GM19240 (cell line): ENCODE data around the gene GPR143.
"Not testable (repeated sequence)": the region's sequence is repeated elsewhere in the genome, so short reads cannot be mapped to it uniquely, and the experiment has no call there.

Experiments
- DNase-seq: peaks from one replicate; pipeline ENCODE4 v3.0.0; 2011; ENCODE audit warnings: low spot score; ENCODE audit not compliant: insufficient read length

Gene GPR143

DNA sequence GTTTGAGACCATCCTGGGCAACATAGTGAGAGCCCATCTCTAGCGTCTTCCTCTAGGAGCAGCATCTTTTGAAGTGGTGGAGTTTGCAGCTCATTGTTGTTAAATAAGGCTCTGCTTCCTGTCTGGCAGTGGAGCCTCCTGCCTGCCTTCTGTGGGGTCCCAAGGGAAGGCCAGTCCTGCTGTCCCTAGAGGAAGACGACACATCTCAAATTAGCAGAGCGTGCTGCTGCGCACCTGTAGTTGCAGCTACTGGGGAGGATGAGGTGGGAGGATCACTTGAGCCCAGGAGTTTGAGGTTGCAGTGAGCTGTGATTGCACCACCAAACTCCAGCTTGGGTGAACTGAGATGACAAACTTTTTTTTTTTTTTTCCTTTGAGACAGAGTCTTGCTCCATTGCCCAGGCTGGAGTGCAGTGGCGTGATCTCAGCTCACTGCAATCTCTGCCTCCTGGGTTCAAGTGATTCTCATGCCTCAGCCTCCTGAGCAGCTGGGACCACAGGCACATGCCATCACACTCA, 2.7 kb upstream of the GPR143 start:
- DNase-seq = not testable (repeated sequence)

DNA sequence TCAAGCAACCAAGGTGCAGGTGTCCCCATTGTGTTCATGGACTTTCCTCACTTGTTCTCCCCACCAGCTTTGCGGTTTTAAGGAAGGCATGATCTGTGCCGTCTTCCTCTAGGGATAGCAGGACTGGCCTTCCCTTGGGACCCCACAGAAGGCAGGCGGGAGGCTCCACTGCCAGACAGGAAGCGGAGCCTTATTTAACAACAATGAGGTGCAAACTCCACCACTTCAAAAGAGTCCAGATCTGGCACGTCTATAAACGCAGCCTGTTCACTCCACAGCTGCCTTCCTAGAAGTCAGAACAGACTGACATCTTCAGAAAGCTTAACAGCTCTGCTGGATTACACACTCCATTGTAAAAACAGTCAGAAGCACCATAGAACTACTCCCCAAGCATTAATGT, 1.7 kb upstream of the GPR143 start:
- DNase-seq = no peak

DNA sequence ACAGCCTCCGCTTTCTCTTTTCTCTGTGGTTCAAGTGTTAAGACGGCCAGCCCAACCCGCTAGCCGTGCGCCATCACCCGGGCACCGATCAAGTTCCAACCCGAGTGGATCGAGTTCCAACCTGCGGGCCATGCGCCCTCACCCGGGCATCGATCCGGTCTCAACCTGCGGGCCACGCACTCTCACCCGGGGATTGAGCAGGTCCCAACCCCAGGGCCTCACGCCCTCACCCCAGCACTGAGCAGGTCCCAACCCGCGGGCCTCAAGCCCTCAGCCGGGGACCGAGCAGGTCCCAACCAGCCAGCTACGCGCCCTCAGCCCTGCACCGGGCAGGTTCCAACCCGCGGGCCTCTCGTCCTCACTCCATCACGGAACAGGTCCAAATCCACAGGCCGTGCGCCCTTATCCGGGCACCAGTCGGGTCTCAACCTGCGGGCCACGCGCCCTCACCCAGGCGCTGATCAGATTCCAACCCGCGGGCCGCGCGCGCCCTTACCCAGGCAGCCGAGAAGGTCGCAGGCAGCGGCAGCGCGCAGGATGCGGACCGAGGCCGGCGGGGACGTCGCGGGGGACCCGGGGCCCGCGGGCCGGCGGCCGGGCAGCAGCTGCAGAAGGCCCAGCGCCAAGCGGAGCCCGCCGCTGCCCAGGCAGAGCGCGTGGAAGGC, 443 bp downstream of the GPR143 start:
- DNase-seq = no peak

DNA sequence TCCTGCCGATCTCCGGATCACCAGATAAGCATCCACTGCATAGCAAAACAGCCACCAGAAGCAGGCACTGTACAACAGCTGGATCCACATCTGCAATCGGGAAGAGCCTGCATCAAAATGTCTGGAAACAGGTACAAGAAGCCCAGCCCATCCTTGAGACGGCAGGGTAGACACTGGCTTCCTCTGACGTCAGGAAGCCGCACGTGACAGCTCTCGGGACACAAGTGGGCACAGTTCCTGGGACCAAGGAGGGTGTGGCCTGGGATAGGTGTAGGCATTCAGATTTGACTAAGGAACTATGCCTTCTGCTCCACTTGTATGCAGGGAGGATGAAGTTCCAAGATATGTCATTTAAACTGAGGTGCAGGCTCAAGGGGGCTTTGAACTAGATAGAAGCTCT, 6.3 kb downstream of the GPR143 start:
- DNase-seq = no peak

DNA sequence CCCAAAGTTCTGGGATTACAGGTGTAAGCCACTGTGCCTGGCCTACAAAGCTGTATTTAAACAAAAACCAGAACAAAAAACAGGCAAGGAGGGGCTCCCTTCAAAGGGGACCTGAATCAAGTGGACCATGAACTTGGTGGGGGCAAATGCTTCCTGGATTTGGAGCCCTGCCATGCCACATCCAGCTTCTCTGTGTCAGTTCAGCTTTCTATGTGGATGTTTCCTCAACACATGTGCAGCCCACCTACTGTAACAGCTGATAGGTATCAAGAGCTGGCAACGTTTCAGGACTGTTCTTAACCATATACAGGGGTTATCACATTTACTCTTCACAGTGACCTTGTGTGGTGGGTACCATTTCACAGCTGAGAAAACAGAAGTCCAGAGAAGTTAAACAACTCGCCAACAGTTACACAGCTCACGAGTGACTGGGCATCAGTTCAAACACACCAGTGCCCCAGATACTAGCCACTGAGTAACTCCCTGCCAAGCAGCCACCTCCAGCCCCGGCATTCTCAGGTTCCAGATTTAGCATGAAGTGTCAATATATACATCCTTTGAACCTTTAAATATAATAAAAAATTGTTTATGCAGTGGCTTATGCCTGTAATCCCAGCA, 7.5 kb downstream of the GPR143 start:
- DNase-seq = no peak

DNA sequence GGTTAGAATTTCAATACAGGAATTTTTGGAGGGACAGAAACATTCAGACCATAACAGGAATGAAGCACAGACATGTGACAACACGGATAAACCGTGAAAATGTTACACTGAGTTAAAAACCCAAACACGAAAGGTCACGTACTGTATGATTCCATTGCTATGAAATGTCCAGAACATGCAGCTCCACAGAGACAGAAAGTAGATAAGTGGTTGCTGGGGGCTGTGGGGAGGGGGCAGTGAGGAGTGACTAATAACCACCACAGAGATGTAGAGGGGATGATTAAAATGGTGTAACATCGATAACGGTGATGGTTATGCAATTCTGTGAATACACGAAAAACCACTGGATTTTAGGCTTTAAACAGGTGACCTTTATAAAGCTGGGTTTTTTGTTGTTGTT, 8.3 kb downstream of the GPR143 start:
- no peak for DNase-seq

DNA sequence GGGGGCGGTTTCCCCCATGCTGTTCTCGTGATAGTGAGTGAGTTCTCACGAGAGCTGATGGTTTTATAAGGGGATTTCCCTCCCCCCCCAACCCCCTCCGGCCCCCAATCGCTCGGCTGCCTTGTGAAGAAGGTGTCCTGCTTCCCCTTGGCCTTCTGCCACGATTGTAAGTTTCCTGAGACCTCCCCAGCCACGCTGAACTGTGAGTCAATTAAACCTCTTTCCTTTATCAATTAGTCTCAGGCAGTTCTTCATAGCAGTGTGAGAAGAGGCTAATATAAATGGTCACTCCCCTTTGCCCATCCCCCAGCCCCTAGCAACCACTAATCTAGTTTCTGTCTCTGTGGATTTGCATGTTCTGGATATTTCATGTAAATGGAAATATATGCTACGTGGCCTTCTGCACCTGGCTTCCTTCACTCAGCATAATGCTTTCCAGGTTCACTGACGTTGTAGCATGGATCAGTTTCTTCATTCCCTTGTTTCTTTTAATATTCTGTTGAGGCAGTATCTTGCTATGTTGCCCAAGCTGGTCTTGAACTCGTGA, 16.4 kb downstream of the GPR143 start:
- DNase-seq = no peak

DNA sequence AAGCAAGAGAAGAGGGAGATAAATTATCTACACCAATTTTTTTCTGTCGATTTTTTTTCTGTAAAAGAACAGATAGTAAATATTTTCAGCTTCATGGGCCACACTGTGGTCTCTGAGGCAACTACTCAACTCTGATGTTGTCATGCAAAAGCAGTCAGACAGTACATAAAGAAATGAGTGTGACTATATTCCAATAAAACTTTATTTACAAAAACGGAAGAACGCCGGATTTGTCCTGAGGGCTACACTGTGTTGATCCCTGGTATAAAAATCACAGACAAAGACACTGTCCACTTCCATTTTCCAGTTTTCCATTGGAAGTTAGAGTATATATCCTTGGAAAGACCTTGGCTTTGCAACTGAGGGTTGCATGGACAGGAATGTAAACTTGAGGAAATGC, 18.0 kb downstream of the GPR143 start:
- no peak for DNase-seq

DNA sequence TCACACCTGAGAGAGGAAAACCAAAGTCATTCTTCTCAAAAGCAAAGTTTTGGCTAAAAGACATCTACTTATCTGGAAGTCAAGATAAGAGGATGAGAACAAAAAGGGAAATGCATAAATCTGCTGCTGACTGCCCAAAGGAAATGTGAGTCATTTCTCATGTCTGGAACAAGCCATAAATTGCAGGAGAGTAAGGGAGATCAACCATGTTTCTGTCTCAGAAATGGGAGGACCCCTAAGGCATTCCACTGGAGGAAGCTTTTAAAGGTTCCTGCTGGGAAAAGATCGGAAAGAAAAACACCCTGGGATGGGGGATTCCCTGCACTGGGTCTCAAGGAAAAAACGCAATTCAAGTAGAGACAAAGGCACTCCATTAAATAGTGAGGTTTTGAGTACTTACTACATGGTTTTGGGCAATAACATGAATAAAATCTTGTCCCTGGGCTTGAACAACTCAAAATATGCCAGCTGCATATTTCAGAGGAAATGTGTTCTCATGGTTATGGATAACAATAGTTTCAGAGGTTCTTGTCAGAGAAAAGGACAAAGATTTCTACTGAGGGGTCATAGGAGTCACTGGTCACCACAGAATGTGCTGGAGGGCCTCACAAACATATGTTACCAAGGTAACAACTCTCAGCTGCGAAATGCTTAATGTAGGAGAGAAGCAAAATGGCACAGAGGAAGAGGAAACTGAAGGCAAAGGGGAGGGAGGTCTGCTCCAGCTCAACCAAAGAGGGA, 19.3 kb downstream of the GPR143 start:
- DNase-seq = no peak

DNA sequence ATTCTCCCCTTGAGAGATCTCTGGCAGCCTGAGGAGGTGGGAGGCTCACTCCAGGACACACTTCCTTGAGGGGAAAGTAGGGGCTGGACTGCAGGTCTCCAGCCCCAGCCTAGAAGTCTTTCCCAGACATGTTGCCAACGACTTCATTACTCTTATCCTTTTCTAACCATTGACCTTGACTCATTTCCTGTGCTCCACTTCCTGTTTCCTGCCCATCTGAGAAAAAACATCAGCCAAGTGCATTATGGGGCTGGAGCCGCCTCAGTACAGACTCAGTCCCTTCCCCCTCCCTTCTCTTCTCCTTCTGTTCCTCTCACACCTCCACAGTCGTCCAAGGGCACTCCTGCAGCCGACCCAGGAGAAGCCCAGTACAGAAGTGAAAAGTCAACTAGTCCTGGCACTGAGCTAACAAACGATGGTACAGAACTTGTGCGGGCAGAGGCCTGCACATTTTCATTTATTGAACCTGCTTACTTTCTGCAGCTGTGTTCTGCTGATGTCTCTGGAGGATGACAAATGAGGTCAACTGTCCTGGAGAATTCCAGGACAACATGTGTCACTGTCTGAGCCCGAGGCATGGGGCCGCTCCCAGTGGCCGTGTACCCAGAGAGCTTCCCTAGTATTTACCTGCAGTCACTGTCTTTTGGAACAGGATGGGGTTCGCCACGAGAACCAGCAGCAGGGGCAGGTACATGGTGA, 20.1 kb downstream of the GPR143 start:
- no peak for DNase-seq

DNA sequence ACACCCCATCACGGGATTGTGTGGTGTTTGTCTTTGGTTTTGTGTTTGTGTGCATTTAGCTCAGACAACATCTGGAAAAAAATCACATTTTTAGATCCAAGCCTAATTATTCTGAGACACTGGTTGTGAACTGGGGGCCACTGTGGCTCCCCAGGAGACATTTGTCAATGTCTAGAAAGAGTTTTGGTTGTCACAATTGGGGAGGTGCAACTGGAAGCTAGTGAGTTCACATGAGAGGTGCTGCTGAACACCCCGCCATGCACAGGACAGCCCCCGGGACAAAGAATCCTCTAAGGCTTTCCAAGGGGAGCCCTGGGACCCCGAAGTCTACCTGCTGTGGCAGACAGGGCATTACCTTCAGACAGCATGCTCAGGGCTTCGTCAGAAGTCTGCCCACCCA, 26.5 kb downstream of the GPR143 start:
- DNase-seq = no peak

DNA sequence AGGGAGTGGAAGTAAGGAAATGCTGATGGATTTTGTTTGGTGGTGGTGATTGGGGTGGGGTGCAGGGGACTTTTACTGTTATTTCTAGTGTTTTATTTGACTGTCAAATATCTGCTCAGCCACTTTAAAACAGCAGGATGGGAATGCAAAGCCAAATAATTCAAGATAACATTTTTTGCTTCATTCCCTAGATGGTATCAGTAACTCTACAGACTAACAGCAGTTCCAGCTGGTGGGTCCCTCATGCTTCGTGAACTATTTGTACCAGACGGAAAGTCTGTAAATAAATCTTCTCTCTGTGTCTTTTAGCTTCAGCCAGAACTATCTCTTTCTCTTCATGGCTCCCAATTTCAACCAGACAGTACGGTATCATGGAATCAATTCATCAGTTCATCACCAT, 27.5 kb downstream of the GPR143 start:
- DNase-seq = no peak

DNA sequence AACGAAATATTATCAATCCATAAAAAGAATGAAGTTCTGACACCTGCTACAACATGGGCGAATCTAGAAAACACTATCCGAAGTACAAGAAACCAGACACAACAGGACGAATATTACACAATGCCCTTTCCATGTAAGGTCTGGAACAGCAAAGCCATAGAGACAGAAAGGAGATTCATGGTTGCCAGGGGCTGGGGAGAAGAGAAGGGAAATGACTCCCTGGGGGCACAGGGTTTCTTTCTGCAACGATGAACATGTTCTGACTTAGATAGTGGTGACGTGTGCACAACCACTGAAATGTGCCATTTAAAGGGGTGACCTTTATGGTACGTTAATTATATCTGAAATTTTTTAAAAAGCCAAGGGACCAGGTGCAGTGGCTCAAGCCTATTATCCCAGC, 28.3 kb downstream of the GPR143 start:
- no peak for DNase-seq

DNA sequence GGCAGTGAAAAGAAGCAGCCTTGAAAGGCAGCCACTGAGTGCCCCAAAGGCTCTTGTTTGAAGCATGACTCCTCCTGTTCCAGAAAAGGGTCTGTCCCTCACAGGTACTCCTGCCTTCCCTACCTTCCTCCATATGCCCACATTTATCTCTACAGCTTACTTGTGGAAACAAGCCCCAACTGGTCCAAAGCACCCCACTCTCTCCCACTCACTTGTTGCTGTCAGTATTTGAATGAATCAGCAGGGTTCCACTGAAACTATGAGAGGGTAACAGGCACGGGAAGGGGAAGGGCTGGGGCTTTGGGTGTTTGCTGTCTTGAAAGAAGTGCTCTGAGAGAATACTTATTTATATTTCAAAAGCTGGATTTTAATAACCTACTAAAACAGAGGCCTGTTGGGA, 34.9 kb downstream of the GPR143 start:
- no peak for DNase-seq

DNA sequence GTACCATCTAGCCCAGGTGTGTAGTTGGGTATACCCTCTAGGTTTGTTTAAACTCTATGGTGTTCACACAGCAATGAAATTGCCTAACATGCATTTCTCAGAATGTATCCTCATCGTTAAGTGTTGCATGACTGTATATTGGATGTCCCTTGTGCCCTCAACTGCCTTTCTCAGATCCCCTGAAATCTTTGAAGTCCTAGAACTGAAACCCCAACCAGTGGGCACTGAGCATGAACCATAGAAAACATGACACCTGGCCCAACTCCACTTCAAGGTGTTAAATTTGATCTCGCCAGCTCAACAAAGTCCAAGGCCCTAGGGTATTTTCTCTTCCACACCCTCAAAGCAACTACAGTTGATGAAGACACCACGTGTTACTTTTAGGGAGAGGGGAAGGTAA, 35.6 kb downstream of the GPR143 start:
- no peak for DNase-seq

DNA sequence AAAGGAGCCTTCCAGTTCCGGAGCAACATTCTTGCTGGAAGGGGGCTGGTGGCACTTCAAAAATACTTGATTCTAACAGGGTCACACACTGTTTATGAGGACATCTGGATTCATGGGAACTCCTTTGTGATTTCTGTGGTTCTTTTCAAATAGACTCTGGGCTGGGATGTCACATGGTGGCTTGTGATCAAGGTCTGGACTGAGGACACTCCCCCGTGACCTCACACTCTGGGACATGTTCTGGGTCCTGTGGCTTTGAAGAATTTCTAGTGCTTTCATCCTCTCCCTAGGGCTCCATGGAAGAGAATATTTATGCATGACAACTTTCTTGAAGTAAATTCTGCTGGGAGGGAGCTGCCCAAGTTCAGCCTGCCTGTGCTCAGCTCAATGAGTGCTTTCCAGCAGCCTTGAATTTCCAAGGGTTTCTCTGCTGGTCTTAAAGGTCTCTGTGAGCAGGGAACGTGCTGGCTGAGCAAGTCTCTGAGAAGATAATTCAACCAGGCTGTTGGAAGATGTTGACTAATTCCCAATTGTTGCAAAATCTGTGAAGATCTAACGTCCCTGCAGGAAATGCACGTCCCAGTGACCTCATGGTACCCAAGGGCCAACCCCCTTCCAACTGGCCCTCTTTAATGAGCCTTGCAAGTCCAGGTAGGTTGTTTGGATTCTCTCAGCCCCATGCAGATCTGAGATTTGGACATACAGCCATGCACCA, 36.3 kb downstream of the GPR143 start:
- DNase-seq = no peak

DNA sequence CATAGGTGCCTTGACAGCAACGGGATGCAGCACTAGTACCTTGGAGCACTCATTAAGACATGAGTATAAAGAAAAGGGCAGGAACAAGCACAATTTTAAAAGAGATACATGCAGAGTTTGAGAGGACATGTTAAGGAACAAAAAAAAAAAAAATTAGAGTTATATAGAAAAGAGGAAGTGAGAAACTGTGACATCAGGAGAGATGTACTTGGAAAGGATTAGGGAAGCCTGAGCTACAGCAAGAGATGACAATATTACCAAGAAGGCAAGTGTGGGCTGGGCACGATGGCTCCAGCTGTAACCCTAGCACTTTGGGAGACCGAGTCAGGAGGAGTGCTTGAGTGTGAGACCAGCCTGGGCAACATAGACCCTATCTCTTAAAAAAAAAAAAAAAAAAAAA, 37.4 kb downstream of the GPR143 start:
- no peak for DNase-seq

DNA sequence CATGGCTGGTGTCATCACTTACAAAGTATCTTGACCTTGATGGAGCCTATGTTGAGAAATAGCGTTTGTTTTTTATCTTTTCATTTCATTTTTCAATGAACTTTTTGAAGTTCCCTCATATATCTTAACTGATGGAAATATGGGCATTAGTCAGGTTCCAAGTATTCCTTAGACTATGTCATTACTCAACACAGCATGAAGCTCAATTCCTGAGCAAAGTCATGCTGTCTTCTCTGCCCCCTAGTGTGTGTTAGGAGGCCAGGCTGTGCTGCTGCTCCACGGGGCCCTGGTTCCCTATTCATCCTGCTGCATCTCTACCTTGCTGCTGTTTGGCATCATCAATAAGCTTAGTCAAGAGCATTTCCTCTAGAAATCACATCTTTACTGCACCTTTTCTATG, 40.9 kb downstream of the GPR143 start:
- DNase-seq = no peak

DNA sequence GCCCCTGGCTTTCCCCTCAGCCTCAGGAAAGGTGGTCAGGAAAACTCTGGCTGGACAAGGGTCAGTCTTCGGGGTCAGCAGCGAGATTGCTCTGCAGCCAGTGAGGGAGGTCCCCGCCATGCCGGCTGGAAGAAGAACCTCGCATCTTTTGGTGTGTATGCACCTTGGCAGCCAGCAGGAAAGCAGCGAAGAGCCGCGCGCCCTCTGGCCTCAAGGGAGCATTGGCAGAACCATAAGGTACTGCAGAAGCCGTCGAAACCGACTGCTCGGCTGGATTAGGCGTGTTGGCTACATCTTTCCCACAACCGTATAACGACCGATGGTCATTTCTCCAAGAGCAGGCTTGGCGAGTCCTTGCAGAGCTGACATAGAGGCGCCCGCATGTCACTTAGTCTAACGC, 48.3 kb downstream of the GPR143 start:
- DNase-seq = no peak

DNA sequence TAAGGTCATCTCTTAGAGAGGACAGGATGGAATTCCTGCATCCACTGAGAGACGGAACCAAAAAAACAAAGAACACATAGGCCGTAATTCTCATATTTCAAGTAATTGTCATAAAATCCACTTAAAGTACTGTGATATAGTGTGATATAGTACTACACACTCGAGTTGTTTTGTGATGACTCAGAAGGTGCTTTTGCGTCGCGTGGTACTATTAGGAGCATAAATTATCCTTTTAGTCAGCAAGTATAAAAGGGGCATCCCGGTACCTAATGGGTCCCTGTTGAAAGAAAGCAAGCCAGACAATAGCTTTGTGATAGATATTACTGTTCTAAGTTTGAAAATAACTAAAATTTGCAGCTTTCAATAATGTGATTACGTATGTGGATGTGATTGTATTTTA, 55.3 kb downstream of the GPR143 start:
- no peak for DNase-seq

DNA sequence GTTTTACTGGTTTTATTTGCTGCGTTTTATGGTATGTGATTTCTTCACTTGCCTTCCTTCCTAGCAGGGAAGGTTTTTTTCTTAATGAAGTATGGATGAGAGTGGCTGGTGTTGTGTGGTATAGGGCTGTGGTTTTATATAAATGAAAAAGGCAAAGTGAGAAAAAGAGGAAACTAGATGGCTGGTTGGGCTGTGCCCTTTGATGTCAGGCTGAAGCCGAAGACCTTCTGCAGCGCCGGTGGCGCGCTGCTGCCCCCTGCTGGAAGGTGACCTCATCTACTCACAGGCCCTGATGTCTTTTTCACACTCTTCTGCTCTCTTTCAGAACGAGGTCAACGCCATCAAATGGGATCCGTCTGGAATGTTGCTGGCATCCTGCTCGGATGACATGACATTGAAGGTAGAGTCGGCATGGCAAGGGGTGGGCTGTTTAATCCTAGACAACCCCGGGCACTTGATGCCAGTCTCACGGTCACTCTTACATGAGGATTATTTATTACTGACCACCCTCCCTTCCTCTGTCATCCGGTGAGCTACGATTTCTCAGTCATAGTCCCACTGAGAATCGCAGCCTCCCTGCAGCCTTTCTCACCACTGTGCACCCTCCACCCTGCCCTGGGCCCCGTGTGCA, 56.6 kb downstream of the GPR143 start:
- DNase-seq = peak; percentile 62
